Left lung (tissue), 10 donors: ENCODE results near the gene PTBP2. TPM values are rescaled to one million over a fixed set of nuclear protein-coding genes. Genes with fewer than 3 reads are reported as not detected.

Source experiments
- ATAC-seq: fragments of 200-7000 bp; cut with Tn5 transposase; one replicate; pipeline ENCODE4 v1.9.1; 2020; ENCODE audit warnings: moderate library complexity
- DNase-seq, 4 donors: peaks; one replicate each; pipeline ENCODE4 v3.0.0-alpha.2; 2013 to 2020
- H3K27ac ChIP-seq, 2 donors: fragments of 200-600 bp; sonication (generic) in 1 of 2; one replicate each; pipeline versions ENCODE4 v1.5.0 to v1.8.0; 2020 to 2021
- H3K27me3 ChIP-seq, 2 donors: fragments of 200-600 bp; sonication (generic) in 1 of 2; one replicate each; pipeline versions ENCODE4 v1.5.0 to v1.8.0; 2020 to 2021
- H3K36me3 ChIP-seq, 2 donors: fragments of 200-600 bp; sonication (generic) in 1 of 2; one replicate each; pipeline versions ENCODE4 v1.5.0 to v1.8.0; 2020 to 2021
- H3K4me1 ChIP-seq, 2 donors: fragments of 200-600 bp; one replicate each; pipeline ENCODE4 v1.8.0; 2021
- H3K4me3 ChIP-seq, 2 donors: fragments of 200-600 bp; sonication (generic) in 1 of 2; one replicate each; pipeline versions ENCODE4 v1.5.0 to v1.8.0; 2020 to 2021; ENCODE audit warnings: mild to moderate bottlenecking in 1 of 2
- H3K9me3 ChIP-seq, 2 donors: fragments of 200-600 bp; sonication (generic) in 1 of 2; one replicate each; pipeline versions ENCODE4 v1.5.0 to v1.8.0; 2020 to 2021
- intact Hi-C, 2 donors: fragments of 100-400 bp; cut with DNase I; formaldehyde crosslinking; loops; one replicate each; pipeline versions ENCODE4 v1.11.2 to v1.14.2; 2022
- polyA plus RNA-seq, 6 donors: library from polyadenylated mRNA; unstranded; fragments of 120-200 nt; gene quantifications; one replicate each; pipeline ENCODE4 v1.2.1, GENCODE V29; 2013; ENCODE audit not compliant: insufficient read length in 6 of 6
- total RNA-seq, 2 donors: library from RNA; stranded (reverse); fragmentation: NEBNext Ultra II Directional; extraction: Animal tissue kit (Norgen Biotek cat#: 25700); gene quantifications; one replicate each; pipeline ENCODE4 v1.2.1, GENCODE V29; 2021
- TF ChIP-seq, protein P1 (sequence below), 2 donors: fragments of 200-600 bp; sonication (generic) in 1 of 2; IDR thresholded peaks; one replicate each; pipeline versions ENCODE4 v1.5.0 to v1.8.0; 2021; ENCODE audit warnings: antibody characterized with exemption in 2 of 2
- donor health status: DM: no; HTN: yes; CAD: no.
- donor health status: DM: no; HTN: no; CAD: no.

The PTBP2 gene
- total and polyA plus RNA-seq, 8 donors, result 12.7 to 83.9 (median 55.1) TPM

DNA sequence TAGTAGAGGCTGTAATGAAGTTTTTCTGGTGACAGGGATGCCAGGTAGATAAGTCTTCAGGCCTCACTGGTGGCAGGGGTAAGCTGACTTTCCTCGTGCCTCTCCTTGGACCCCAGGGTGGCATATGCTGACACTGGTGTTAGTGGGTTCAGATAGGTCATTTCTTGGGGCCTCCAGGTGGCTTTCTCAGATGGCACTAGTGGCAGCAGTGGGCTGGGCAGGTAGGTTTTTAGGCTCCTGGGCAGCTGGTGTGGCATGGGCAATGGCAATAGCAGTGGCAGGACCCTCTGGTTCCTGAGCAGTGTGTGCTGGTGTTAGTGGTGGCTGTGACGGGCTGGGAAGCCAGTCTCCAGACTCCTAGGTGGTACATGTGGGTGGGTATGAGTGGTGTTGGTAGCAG is 140.3 kb downstream of the PTBP2 start:
- peaks cover 0 to 16% of the 10 kb centered on the region in 2 donors for H3K9me3 ChIP-seq
- H3K4me3 ChIP-seq, result no peak overlapping the region
- no peak for ATAC-seq
- H3K36me3 ChIP-seq, result no peaks in the 10 kb centered on the region
- intact Hi-C loops, result no loop called here
- TF ChIP-seq, protein P1, sequence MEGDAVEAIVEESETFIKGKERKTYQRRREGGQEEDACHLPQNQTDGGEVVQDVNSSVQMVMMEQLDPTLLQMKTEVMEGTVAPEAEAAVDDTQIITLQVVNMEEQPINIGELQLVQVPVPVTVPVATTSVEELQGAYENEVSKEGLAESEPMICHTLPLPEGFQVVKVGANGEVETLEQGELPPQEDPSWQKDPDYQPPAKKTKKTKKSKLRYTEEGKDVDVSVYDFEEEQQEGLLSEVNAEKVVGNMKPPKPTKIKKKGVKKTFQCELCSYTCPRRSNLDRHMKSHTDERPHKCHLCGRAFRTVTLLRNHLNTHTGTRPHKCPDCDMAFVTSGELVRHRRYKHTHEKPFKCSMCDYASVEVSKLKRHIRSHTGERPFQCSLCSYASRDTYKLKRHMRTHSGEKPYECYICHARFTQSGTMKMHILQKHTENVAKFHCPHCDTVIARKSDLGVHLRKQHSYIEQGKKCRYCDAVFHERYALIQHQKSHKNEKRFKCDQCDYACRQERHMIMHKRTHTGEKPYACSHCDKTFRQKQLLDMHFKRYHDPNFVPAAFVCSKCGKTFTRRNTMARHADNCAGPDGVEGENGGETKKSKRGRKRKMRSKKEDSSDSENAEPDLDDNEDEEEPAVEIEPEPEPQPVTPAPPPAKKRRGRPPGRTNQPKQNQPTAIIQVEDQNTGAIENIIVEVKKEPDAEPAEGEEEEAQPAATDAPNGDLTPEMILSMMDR (IDR thresholded peaks at IDR 0.05), result no peak
- H3K27me3 ChIP-seq, result no peaks in the 10 kb centered on the region
- no peak for DNase-seq
- no peaks in the 10 kb centered on the region for H3K4me1 ChIP-seq
- no peak overlapping the region for H3K27ac ChIP-seq

DNA sequence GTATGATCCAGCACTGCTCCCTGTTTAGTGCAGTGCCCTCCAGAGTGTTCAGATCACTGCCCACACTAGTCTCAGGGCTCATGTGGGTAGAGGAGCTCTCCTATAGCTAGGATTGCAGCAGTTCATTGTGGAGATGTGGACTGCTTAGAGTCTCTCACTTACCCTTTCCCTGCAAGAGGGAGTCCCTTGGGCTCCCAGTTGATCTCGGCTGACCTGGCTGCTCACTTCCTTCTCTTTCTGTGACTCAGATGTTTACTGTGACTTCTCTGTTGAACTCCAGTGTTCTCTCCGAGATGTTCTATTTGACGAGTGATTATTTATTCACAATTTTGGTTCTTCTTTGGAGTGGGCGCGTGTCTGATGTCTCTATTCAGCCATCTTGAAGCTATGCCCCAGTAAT is 141.9 kb downstream of the PTBP2 start:
- Histone ChIP-seq H3K9me3 (peaks cover 0 to 16% of the 10 kb centered on the region in 2 donors), H3K4me3 (no peak overlapping the region), H3K27me3 (no peaks in the 10 kb centered on the region), H3K36me3 (no peaks in the 10 kb centered on the region), H3K4me1 (no peaks in the 10 kb centered on the region), H3K27ac (no peak overlapping the region)
- ATAC-seq (no peak), DNase-seq (no peak)
- TF ChIP-seq, protein P1 (IDR thresholded peaks at IDR 0.05), result no peak
- intact Hi-C loops, result no loop called here
